HepG2 (cell line): ENCODE measurements around the gene PLOD3. TPM values are rescaled to one million over a fixed set of nuclear protein-coding genes. Genes with fewer than 3 reads are reported as not detected.

Experiments
- ADNP ChIP-seq: sonication (generic); formaldehyde crosslinking; IDR thresholded peaks from 2 replicates; pipeline ENCODE4 v1.4.0; 2020; ENCODE audit warnings: missing genetic modification reagents
- AGO1 ChIP-seq: fragments of 200-400 bp; formaldehyde crosslinking; IDR thresholded peaks from 2 replicates; pipeline ENCODE4 v1.6.1; 2017; ENCODE audit warnings: mild to moderate bottlenecking, low read depth, low read length, moderate library complexity; ENCODE audit not compliant: poor library complexity, severe bottlenecking
- AKNA ChIP-seq: sonication (generic); formaldehyde crosslinking; IDR thresholded peaks from 2 replicates; pipeline ENCODE4 v1.4.0; 2020; ENCODE audit warnings: missing genetic modification reagents, borderline replicate concordance
- ATF6 ChIP-seq: sonication (generic); formaldehyde crosslinking; conservative IDR thresholded peaks from 2 replicates; pipeline ENCODE4 v1.4.0; 2020; ENCODE audit warnings: missing genetic modification reagents
- HOXA3 ChIP-seq: sonication (generic); formaldehyde crosslinking; IDR thresholded peaks from 2 replicates; pipeline ENCODE4 v1.5.0; 2020; ENCODE audit warnings: missing genetic modification reagents
- IRF9 ChIP-seq: sonication (generic); formaldehyde crosslinking; IDR thresholded peaks from 2 replicates; pipeline ENCODE4 v1.8.0; 2022; ENCODE audit warnings: missing genetic modification reagents, mild to moderate bottlenecking, borderline replicate concordance
- PAF1 ChIP-seq: IDR thresholded peaks from 2 replicates; pipeline ENCODE4 v1.6.1; 2016; ENCODE audit warnings: missing genetic modification reagents, missing compliant biosample characterization
- RARA ChIP-seq: IDR thresholded peaks from 2 replicates; pipeline ENCODE4 v1.6.1; 2016; ENCODE audit warnings: missing genetic modification reagents, missing compliant biosample characterization
- SRF ChIP-seq: IDR thresholded peaks from 2 replicates; pipeline ENCODE4 v1.6.1; 2011; ENCODE audit warnings: mild to moderate bottlenecking, low read depth, low read length, moderate library complexity
- ZFYVE20 ChIP-seq: sonication (generic); formaldehyde crosslinking; IDR thresholded peaks from 2 replicates; pipeline ENCODE4 v1.8.0; 2023; ENCODE audit warnings: low read depth, mild to moderate bottlenecking, moderate library complexity, missing genetic modification reagents, borderline replicate concordance
- ZMYM4 ChIP-seq: sonication (generic); formaldehyde crosslinking; IDR thresholded peaks from 2 replicates; pipeline ENCODE4 v1.8.1; 2023; ENCODE audit warnings: mild to moderate bottlenecking, missing genetic modification reagents
- ZNF121 ChIP-seq: sonication (generic); formaldehyde crosslinking; IDR thresholded peaks from 2 replicates; pipeline ENCODE4 v1.5.0; 2020; ENCODE audit warnings: mild to moderate bottlenecking, missing genetic modification reagents
- ZNF282 ChIP-seq: fragments of 450-650 bp; IDR thresholded peaks from 2 replicates; pipeline ENCODE4 v1.6.1; 2018; ENCODE audit not compliant: partially characterized antibody
- ZNF331 ChIP-seq: sonication (generic); formaldehyde crosslinking; IDR thresholded peaks from 2 replicates; pipeline ENCODE4 v1.4.0; 2020; ENCODE audit warnings: missing genetic modification reagents
- ZNF354B ChIP-seq: sonication (generic); formaldehyde crosslinking; IDR thresholded peaks from 2 replicates; pipeline ENCODE4 v1.8.0; 2022; ENCODE audit warnings: mild to moderate bottlenecking, missing genetic modification reagents
- ZNF451 ChIP-seq: sonication (generic); formaldehyde crosslinking; IDR thresholded peaks from 2 replicates; pipeline ENCODE4 v1.5.0; 2020; ENCODE audit warnings: mild to moderate bottlenecking, missing genetic modification reagents
- ZNF512 ChIP-seq: sonication (generic); formaldehyde crosslinking; IDR thresholded peaks from 2 replicates; pipeline ENCODE4 v1.4.0; 2020; ENCODE audit warnings: mild to moderate bottlenecking, missing genetic modification reagents
- ZNF543 ChIP-seq: sonication (generic); formaldehyde crosslinking; IDR thresholded peaks from 2 replicates; pipeline ENCODE4 v1.4.0; 2020; ENCODE audit warnings: mild to moderate bottlenecking, missing genetic modification reagents
- ZNF570 ChIP-seq: sonication (generic); formaldehyde crosslinking; IDR thresholded peaks from 2 replicates; pipeline ENCODE4 v1.4.0; 2020; ENCODE audit warnings: mild to moderate bottlenecking, missing genetic modification reagents, borderline replicate concordance
- polyA plus RNA-seq, 8 experiments: library from polyadenylated mRNA; depleted of rRNA in 3 of 8; stranded (reverse) in 7 of 8; unstranded in 1 of 8; fragments of >200 nt; fragmentation: Illumina TruSeq in 4 of 8; extraction: Trizol in 4 of 8; gene quantifications; 2 replicates each; pipeline versions ENCODE4 v1.2.1 to v1.2.3, GENCODE V29; 2011 to 2016; ENCODE audit warnings: low read depth in 4 of 8, missing spikeins in 1 of 8, mixed read lengths in 1 of 8; ENCODE audit not compliant: insufficient read depth in 1 of 8
- total RNA-seq, 5 experiments: library from RNA; depleted of rRNA; stranded (reverse); fragments of >200 nt; fragmentation: Illumina TruSeq; extraction: Trizol; gene quantifications; 2 replicates each; pipeline ENCODE4 v1.2.3, GENCODE V29; 2016; ENCODE audit warnings: low read depth in 1 of 5

PLOD3 gene
- total and polyA plus RNA-seq, 2 of the 13 experiments (the other 11 are each of a cell fraction or from before 2014, with no cell fraction given), result 65.8 to 67.4 TPM

GRCh38 chr7:101244375-101245146 is 27.2 kb upstream of the PLOD3 start, which contains the start of gene FIS1 (continued):
- TF ChIP-seq SRF (no peak), AGO1 (peak; percentile 80), RARA (CRISPR knock-in tag) (peak; percentile 41; the same call in 1 of the 2 replicates), ZNF451 (CRISPR knock-in tag) (0 out of 2 replicates have a peak, but pooled peaks have one; percentile 30), ZFYVE20 (CRISPR knock-in tag) (no peak), ZMYM4 (0 out of 2 replicates have a peak, but pooled peaks have one; percentile 1), HOXA3 (CRISPR knock-in tag) (peak; percentile 62; the same call in 1 of the 2 replicates), ZNF570 (no peak), ZNF543 (CRISPR knock-in tag) (peak; percentile 53; the same call in 1 of the 2 replicates), ZNF282 (no peak), ZNF512 (CRISPR knock-in tag) (no peak), ZNF121 (CRISPR knock-in tag) (peak; percentile 72), PAF1 (peak; percentile 17; the same call in 1 of the 2 replicates), ZNF354B (0 out of 2 replicates have a peak, but pooled peaks have one; percentile 69), IRF9 (CRISPR knock-in tag) (peak; percentile 59; the same call in 1 of the 2 replicates), AKNA (no peak), ATF6 (CRISPR knock-in tag) (no peak), ADNP (CRISPR knock-in tag) (no peak), ZNF331 (CRISPR knock-in tag) (no peak)
